Spleen (tissue), 7 donors: ENCODE results near the gene MYH10.

Experiments used
- POLR2A ChIP-seq, 3 donors: fragments of 450-650 bp; IDR thresholded peaks; one replicate each; pipeline ENCODE4 v1.5.1; 2017; ENCODE audit warnings: antibody characterized with exemption in 3 of 3, mild to moderate bottlenecking in 1 of 3
- TF ChIP-seq, protein P1 (sequence below), 11 experiments: fragments of 200-600 bp in 7 of 11; fragments of 450-650 bp in 4 of 11; sonication (generic) in 4 of 11; IDR thresholded peaks in 8 of 11; conservative IDR thresholded peaks in 3 of 11; 1 replicate in 7 of 11; 2 replicates in 4 of 11; pipeline versions ENCODE4 v1.4.0 to v1.8.0; 2016 to 2021; ENCODE audit warnings: antibody characterized with exemption in 11 of 11, inconsistent platforms in 4 of 11, mild to moderate bottlenecking in 1 of 11
- donor health status: DM: no; HTN: no; CAD: no; lungs with moderate emphysema.
- donor health status: DM: no; HTN: no; CAD: no.
- donor health status: DM: no; HTN: no; CAD: no.

DNA sequence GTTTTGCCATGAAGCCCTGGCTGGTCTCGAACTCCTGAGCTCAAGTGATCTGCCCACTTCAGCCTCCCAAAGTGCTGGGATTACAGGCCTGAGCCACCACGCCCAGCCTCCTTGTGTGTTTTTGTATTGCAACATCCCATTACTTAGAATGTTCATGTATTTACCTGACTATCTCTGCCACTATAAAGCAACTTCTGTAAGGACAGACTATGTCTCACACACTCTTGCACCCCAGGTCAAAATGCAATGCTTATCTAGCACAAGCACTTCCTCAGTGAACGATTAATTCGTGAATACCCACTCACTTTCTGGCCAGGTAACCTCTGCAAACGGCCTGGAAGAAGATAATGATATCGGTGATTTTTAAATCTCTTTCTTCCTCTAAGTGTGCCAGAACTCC is 112.2 kb downstream of the MYH10 start:
- TF ChIP-seq, protein P1, sequence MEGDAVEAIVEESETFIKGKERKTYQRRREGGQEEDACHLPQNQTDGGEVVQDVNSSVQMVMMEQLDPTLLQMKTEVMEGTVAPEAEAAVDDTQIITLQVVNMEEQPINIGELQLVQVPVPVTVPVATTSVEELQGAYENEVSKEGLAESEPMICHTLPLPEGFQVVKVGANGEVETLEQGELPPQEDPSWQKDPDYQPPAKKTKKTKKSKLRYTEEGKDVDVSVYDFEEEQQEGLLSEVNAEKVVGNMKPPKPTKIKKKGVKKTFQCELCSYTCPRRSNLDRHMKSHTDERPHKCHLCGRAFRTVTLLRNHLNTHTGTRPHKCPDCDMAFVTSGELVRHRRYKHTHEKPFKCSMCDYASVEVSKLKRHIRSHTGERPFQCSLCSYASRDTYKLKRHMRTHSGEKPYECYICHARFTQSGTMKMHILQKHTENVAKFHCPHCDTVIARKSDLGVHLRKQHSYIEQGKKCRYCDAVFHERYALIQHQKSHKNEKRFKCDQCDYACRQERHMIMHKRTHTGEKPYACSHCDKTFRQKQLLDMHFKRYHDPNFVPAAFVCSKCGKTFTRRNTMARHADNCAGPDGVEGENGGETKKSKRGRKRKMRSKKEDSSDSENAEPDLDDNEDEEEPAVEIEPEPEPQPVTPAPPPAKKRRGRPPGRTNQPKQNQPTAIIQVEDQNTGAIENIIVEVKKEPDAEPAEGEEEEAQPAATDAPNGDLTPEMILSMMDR (IDR thresholded peaks at IDR 0.05 in 8 of 11, conservative IDR thresholded peaks at IDR 0.05 in 3 of 11) = no peak
- TF ChIP-seq POLR2A (IDR thresholded peaks at IDR 0.05) = no peak
